Endothelial cell of umbilical vein (primary cell): ENCODE measurements around the gene CATSPERD. TPM values are rescaled to one million over a fixed set of nuclear protein-coding genes. Genes with fewer than 3 reads are reported as not detected.

Experiments used
- BruUV-seq: library from RNA; stranded (reverse); fragments of 400-500 nt; replicated peaks from 2 replicates; lab custom pipeline; 2021; lab: Mats Ljungman, UMichigan
- CTCF ChIA-PET: fragments of 300-600, 350-600 bp; sonication (Branson Sonifier 250); formaldehyde crosslinking; loops from one replicate; lab custom pipeline; 2021; ENCODE audit warnings: antibody characterized with exemption, inconsistent platforms; lab: Charles Lee
- POLR2A ChIA-PET: fragments of 300-600, 350-600 bp; sonication (Branson Sonifier 250); formaldehyde crosslinking; loops from one replicate; lab custom pipeline; 2021; ENCODE audit warnings: antibody characterized with exemption, inconsistent platforms; lab: Charles Lee
- DNase-seq: peaks from one replicate; pipeline ENCODE4 v3.0.0-alpha.2; 2011; ENCODE audit warnings: low read depth, low spot score
- FAIRE-seq: peaks from 2 replicates; lab custom pipeline; 2011; peaks lifted over from hg19 to GRCh38; lab: Jason Lieb, UNC
- H2AFZ ChIP-seq: 2 replicates; pipeline ENCODE4 v1.6.0; 2012; ENCODE audit warnings: low read depth, low read length, control low read depth, inconsistent platforms
- H3K27ac ChIP-seq: 2 replicates; pipeline ENCODE4 v1.5.1; 2011; ENCODE audit warnings: low read depth, mild to moderate bottlenecking, control low read depth, low read length, moderate library complexity; ENCODE audit not compliant: insufficient read depth
- H3K27me3 ChIP-seq, 2 experiments: 2 replicates each; pipeline versions ENCODE4 v1.6.0 to v1.6.1; 2011; ENCODE audit warnings: low read length in 2 of 2, mixed read lengths in 1 of 2; ENCODE audit not compliant: control insufficient read depth in 2 of 2, insufficient read depth in 2 of 2
- H3K36me3 ChIP-seq, 2 experiments: 2 replicates in 1 of 2; 3 replicates in 1 of 2; pipeline ENCODE4 v1.5.1; 2011; ENCODE audit warnings: low read length in 2 of 2, mild to moderate bottlenecking in 1 of 2, moderate library complexity in 1 of 2; ENCODE audit not compliant: control insufficient read depth in 2 of 2, insufficient read depth in 2 of 2; ENCODE audit errors: extremely low read depth in 1 of 2
- H3K4me1 ChIP-seq: 3 replicates; pipeline ENCODE4 v1.5.1; 2011; ENCODE audit warnings: mild to moderate bottlenecking, low read length; ENCODE audit not compliant: control insufficient read depth, insufficient read depth; ENCODE audit errors: extremely low read depth
- H3K4me2 ChIP-seq: 2 replicates; pipeline ENCODE4 v1.6.1; 2011; ENCODE audit warnings: low read length, control low read depth, mixed read lengths; ENCODE audit not compliant: insufficient read depth
- H3K4me3 ChIP-seq, 3 experiments: fragments of 200-600 bp in 1 of 3; sonication (generic), shearing (Covaris generic) in 1 of 3; replicated peaks in 1 of 3; 2 replicates each; pipeline ENCODE4 v1.5.1; 2011 to 2016; ENCODE audit warnings: control low read depth in 3 of 3, low read length in 3 of 3, mild to moderate bottlenecking in 2 of 3, inconsistent platforms in 1 of 3, low read depth in 1 of 3, moderate library complexity in 1 of 3; ENCODE audit not compliant: insufficient read depth in 1 of 3
- H3K79me2 ChIP-seq: 2 replicates; pipeline ENCODE4 v1.6.0; 2012; ENCODE audit warnings: low read length, inconsistent platforms; ENCODE audit not compliant: control insufficient read depth, insufficient read depth
- H3K9ac ChIP-seq: replicated peaks from 2 replicates; pipeline ENCODE3; 2011; ENCODE audit warnings: low read length, control low read depth; ENCODE audit not compliant: insufficient read depth; ENCODE audit errors: extremely low read depth
- H3K9me1 ChIP-seq: replicated peaks from 3 replicates; pipeline ENCODE4 v1.6.0; 2011; ENCODE audit warnings: mild to moderate bottlenecking, low read length; ENCODE audit not compliant: control insufficient read depth, insufficient read depth; ENCODE audit errors: extremely low read depth
- H3K9me3 ChIP-seq: replicated peaks from 2 replicates; pipeline ENCODE4 v1.5.1; 2012; ENCODE audit warnings: low read length, inconsistent platforms; ENCODE audit not compliant: control insufficient read depth, insufficient read depth
- H4K20me1 ChIP-seq: replicated peaks from 2 replicates; pipeline ENCODE3; 2011; ENCODE audit warnings: mild to moderate bottlenecking, low read length; ENCODE audit not compliant: control insufficient read depth, insufficient read depth; ENCODE audit errors: extremely low read depth
- CTCF ChIP-seq, 2 donors: IDR thresholded peaks; 1 replicate in 1 of 2; 2 replicates in 1 of 2; pipeline ENCODE4 v1.5.1; 2011; ENCODE audit warnings: low read length in 2 of 2, mild to moderate bottlenecking in 2 of 2, moderate library complexity in 2 of 2, control low read depth in 1 of 2, inconsistent platforms in 1 of 2, low read depth in 1 of 2; ENCODE audit not compliant: insufficient read depth in 1 of 2; ENCODE audit errors: extremely low read depth in 1 of 2
- EZH2 ChIP-seq: IDR thresholded peaks from 2 replicates; pipeline ENCODE4 v1.6.1; 2012; ENCODE audit warnings: borderline replicate concordance, low read depth, mild to moderate bottlenecking, moderate library complexity, low read length, inconsistent platforms; ENCODE audit not compliant: severe bottlenecking
- FOS ChIP-seq: IDR thresholded peaks from 2 replicates; pipeline ENCODE4 v1.6.1; 2011; ENCODE audit warnings: mild to moderate bottlenecking, low read length, moderate library complexity, borderline replicate concordance; ENCODE audit not compliant: insufficient read depth
- GATA2 ChIP-seq: IDR thresholded peaks from 2 replicates; pipeline ENCODE4 v1.7.0; 2011; ENCODE audit warnings: low read depth, mild to moderate bottlenecking, moderate library complexity, mixed read lengths, low read length; ENCODE audit not compliant: insufficient read length, insufficient read depth
- JUN ChIP-seq: IDR thresholded peaks from 2 replicates; pipeline ENCODE4 v1.6.1; 2011; ENCODE audit warnings: borderline replicate concordance, low read depth; ENCODE audit not compliant: insufficient read length, insufficient read depth
- MAX ChIP-seq: IDR thresholded peaks from 2 replicates; pipeline ENCODE4 v1.6.1; 2011; ENCODE audit not compliant: insufficient read depth, insufficient read length
- MYC ChIP-seq: IDR thresholded peaks from one replicate; pipeline ENCODE4 v1.6.1; 2011; ENCODE audit warnings: mild to moderate bottlenecking, low read depth, low read length
- POLR2A ChIP-seq: IDR thresholded peaks from 2 replicates; pipeline ENCODE4 v1.6.1; 2012; ENCODE audit warnings: low read depth, mild to moderate bottlenecking, control low read depth, low read length
- POLR2AphosphoS5 ChIP-seq: IDR thresholded peaks from 2 replicates; pipeline ENCODE4 v1.6.1; 2012; ENCODE audit warnings: low read depth, mild to moderate bottlenecking, control low read depth, low read length, moderate library complexity; ENCODE audit not compliant: insufficient read depth
- dilution Hi-C: fragments of 300-500 bp; cut with MboI; formaldehyde crosslinking; loops from one replicate; pipeline ENCODE4 v1.15.0; 2019; ENCODE audit warnings: low sequenced_read_pairs; ENCODE audit not compliant: extremely low pct_ligation_motif_present
- intact Hi-C: fragments of 100-400 bp; cut with micrococcal nuclease; formaldehyde crosslinking; loops from one replicate; pipeline ENCODE4 v1.10.0; 2022
- polyA plus RNA-seq, 4 experiments: library from polyadenylated mRNA; depleted of rRNA in 3 of 4; stranded (reverse) in 3 of 4; unstranded in 1 of 4; fragments of >200 nt; gene quantifications; 2 replicates each; pipeline versions ENCODE4 v1.2.1 to v1.2.3, GENCODE V29; 2011 to 2012; ENCODE audit warnings: missing spikeins in 1 of 4
- total RNA-seq: library from RNA; stranded (reverse); gene quantifications from 2 replicates; pipeline ENCODE4 v1.2.3, GENCODE V29; 2021

CATSPERD gene
- total and polyA plus RNA-seq, 2 donors (not counting 3 experiments of a cell fraction or from before 2014, with no cell fraction given) = not detected

GRCh38 chr19:5785423-5785822 lies 65.0 kb downstream of the CATSPERD start:
- no peak for TF ChIP-seq POLR2AphosphoS5
- TF ChIP-seq MAX = no peak
- TF ChIP-seq JUN = no peak
- TF ChIP-seq EZH2 = no peak
- TF ChIP-seq MYC = no peak
- no peak for TF ChIP-seq POLR2A
- no peak for TF ChIP-seq GATA2
- TF ChIP-seq FOS = no peak
- no peak for TF ChIP-seq CTCF (IDR thresholded peaks at IDR 0.05; ENCODE audit: extremely low read depth in 1 of 2, insufficient read depth in 1 of 2, low read depth in 1 of 2, low read length in 2 of 2)
- ChIA-PET CTCF (no interaction called here), POLR2A (interaction anchor here (0.6 kb wide), 1 partner anchor 16 kb away, joined by 3 read pairs; no protein-coding TSS in a partner anchor)
- peaks cover 5% of the 10 kb centered on the region for H3K4me1 ChIP-seq
- H2AFZ ChIP-seq = no peak overlapping the region
- H3K9me3 ChIP-seq = no peaks in the 10 kb centered on the region
- H3K27ac ChIP-seq = no peak overlapping the region
- no peak overlapping the region for H3K4me3 ChIP-seq
- H3K9me1 ChIP-seq = no peaks in the 10 kb centered on the region
- intact Hi-C loops (no loop called here), dilution Hi-C loops (no loop called here)
- no peak overlapping the region for H3K9ac ChIP-seq
- no peaks in the 10 kb centered on the region for H4K20me1 ChIP-seq
- no peak for DNase-seq
- H3K79me2 ChIP-seq = peaks cover 8% of the 10 kb centered on the region
- H3K4me2 ChIP-seq = no peak overlapping the region
- peaks cover 8 to 37% of the 10 kb centered on the region in 2 experiments for H3K36me3 ChIP-seq
- no TSS peak for BruUV-seq
- FAIRE-seq = no peak
- no peaks in the 10 kb centered on the region for H3K27me3 ChIP-seq
